DND-41 (cell line): Measurements from ENCODE around the gene MBD4.

Experiments
- ATAC-seq: fragments of 200-7000 bp; cut with Tn5 transposase; 3 replicates; pipeline ENCODE4 v1.9.1; 2021; ENCODE audit warnings: low read depth; ENCODE audit not compliant: insufficient read depth
- DNase-seq: peaks from one replicate; pipeline ENCODE4 v3.0.0-alpha.2; 2020
- H2AFZ ChIP-seq: 2 replicates; pipeline ENCODE4 v1.6.0; 2012; ENCODE audit warnings: low read depth, low read length
- H3K27ac ChIP-seq: 2 replicates; pipeline ENCODE4 v1.5.1; 2012; ENCODE audit warnings: low read length, inconsistent platforms
- H3K27me3 ChIP-seq: fragments of 200-600 bp; sonication (generic); 2 replicates; pipeline ENCODE4 v1.6.0; 2012; ENCODE audit warnings: low read length, mild to moderate bottlenecking, inconsistent platforms; ENCODE audit not compliant: insufficient read depth, poor library complexity
- H3K36me3 ChIP-seq: 2 replicates; pipeline ENCODE4 v1.5.1; 2012; ENCODE audit warnings: low read length, inconsistent platforms; ENCODE audit not compliant: insufficient read depth
- H3K4me1 ChIP-seq: 2 replicates; pipeline ENCODE4 v1.5.1; 2012; ENCODE audit warnings: mild to moderate bottlenecking, low read length; ENCODE audit not compliant: insufficient read depth
- H3K4me2 ChIP-seq: 2 replicates; pipeline ENCODE4 v1.6.0; 2012; ENCODE audit warnings: mild to moderate bottlenecking, moderate library complexity, low read length, inconsistent platforms; ENCODE audit not compliant: insufficient read depth
- H3K4me3 ChIP-seq, 2 experiments: fragments of 200-600 bp in 1 of 2; shearing (Covaris generic) in 1 of 2; 2 replicates each; pipeline ENCODE4 v1.5.1; 2012 to 2016; ENCODE audit warnings: inconsistent platforms in 2 of 2, low read length in 2 of 2, mild to moderate bottlenecking in 2 of 2, low read depth in 1 of 2, moderate library complexity in 1 of 2
- H3K79me2 ChIP-seq: 2 replicates; pipeline ENCODE4 v1.6.0; 2012; ENCODE audit warnings: low read length, inconsistent platforms; ENCODE audit not compliant: insufficient read depth
- H3K9ac ChIP-seq: 2 replicates; pipeline ENCODE4 v1.6.0; 2012; ENCODE audit warnings: low read depth, mild to moderate bottlenecking, inconsistent platforms, low read length, moderate library complexity
- H3K9me3 ChIP-seq: 2 replicates; pipeline ENCODE4 v1.5.1; 2012; ENCODE audit warnings: low read length, moderate library complexity, mild to moderate bottlenecking, inconsistent platforms; ENCODE audit not compliant: insufficient read depth, severe bottlenecking
- H4K20me1 ChIP-seq: 2 replicates; pipeline ENCODE4 v1.6.0; 2012; ENCODE audit warnings: low read length; ENCODE audit not compliant: insufficient read depth
- EZH2 ChIP-seq: IDR thresholded peaks from 3 replicates; pipeline ENCODE4 v1.6.1; 2012; ENCODE audit warnings: borderline replicate concordance, low read depth, mild to moderate bottlenecking, moderate library complexity, low read length, inconsistent platforms; ENCODE audit not compliant: severe bottlenecking
- TF ChIP-seq, protein P1 (sequence below): IDR thresholded peaks from 2 replicates; pipeline ENCODE4 v1.5.1; 2012; ENCODE audit warnings: borderline replicate concordance, low read length, moderate library complexity, mild to moderate bottlenecking; ENCODE audit not compliant: poor library complexity, severe bottlenecking; ENCODE audit errors: extremely low read depth

The MBD4 gene

GRCh38 chr3:129434140-129434539 is 5.6 kb downstream of the MBD4 start:
- Histone ChIP-seq H3K4me2 (no peak overlapping the region), H2AFZ (no peak overlapping the region), H3K27ac (no peak overlapping the region), H3K9me3 (no peaks in the 10 kb centered on the region), H3K27me3 (no peaks in the 10 kb centered on the region), H3K4me1 (peaks cover 45% of the 10 kb centered on the region), H3K36me3 (peaks cover 87% of the 10 kb centered on the region), H4K20me1 (peaks cover 2% of the 10 kb centered on the region; the same call in 1 of the 2 replicates), H3K4me3 (no peak overlapping the region), H3K79me2 (peaks cover 45% of the 10 kb centered on the region), H3K9ac (no peak overlapping the region)
- ATAC-seq, result no peak
- TF ChIP-seq, protein P1, sequence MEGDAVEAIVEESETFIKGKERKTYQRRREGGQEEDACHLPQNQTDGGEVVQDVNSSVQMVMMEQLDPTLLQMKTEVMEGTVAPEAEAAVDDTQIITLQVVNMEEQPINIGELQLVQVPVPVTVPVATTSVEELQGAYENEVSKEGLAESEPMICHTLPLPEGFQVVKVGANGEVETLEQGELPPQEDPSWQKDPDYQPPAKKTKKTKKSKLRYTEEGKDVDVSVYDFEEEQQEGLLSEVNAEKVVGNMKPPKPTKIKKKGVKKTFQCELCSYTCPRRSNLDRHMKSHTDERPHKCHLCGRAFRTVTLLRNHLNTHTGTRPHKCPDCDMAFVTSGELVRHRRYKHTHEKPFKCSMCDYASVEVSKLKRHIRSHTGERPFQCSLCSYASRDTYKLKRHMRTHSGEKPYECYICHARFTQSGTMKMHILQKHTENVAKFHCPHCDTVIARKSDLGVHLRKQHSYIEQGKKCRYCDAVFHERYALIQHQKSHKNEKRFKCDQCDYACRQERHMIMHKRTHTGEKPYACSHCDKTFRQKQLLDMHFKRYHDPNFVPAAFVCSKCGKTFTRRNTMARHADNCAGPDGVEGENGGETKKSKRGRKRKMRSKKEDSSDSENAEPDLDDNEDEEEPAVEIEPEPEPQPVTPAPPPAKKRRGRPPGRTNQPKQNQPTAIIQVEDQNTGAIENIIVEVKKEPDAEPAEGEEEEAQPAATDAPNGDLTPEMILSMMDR, result no peak
- TF ChIP-seq EZH2, result no peak
- DNase-seq, result no peak

- no peak overlapping the region for H3K4me2 ChIP-seq
- no peak overlapping the region for H3K27ac ChIP-seq
- H3K4me1 ChIP-seq, result peaks cover 40% of the 10 kb centered on the region
- H3K79me2 ChIP-seq, result peaks cover 39% of the 10 kb centered on the region
- ATAC-seq (no peak), DNase-seq (no peak)
- H3K36me3 ChIP-seq, result peaks cover 93% of the 10 kb centered on the region
- H3K27me3 ChIP-seq, result no peaks in the 10 kb centered on the region
- H3K4me3 ChIP-seq, result no peak overlapping the region
- peaks cover 2% of the 10 kb centered on the region; the same call in 1 of the 2 replicates for H4K20me1 ChIP-seq
- no peaks in the 10 kb centered on the region for H3K9me3 ChIP-seq
- H2AFZ ChIP-seq, result no peak overlapping the region
- no peak overlapping the region for H3K9ac ChIP-seq
- no peak for TF ChIP-seq EZH2
- TF ChIP-seq, protein P1, result no peak
These were observed 6.2 kb downstream of the MBD4 start for GRCh38 chr3:129433565-129433964.

DNA sequence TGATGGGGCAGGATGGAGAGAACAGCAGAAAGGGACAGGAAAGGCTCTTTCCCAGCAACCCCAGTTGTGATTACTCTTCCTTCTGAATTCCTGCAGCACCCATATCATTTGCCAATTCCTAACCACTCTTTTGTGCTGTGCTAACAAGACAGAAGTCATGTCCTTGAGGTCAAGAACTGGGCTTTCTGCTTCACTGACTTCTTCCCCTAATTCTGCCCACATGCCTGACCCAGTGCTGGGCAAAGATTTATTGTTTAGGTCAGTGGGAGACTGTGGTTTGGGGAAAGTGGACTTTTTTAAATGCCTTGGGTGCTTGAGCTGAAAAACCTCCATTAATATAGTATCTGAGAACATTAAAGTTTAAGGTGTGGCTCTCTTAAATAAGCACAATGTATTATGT is 7.1 kb downstream of the MBD4 start:
- no peak for ATAC-seq
- no peaks in the 10 kb centered on the region for H3K9me3 ChIP-seq
- H3K27ac ChIP-seq, result no peak overlapping the region
- H3K4me3 ChIP-seq, result no peak overlapping the region
- peaks cover 31% of the 10 kb centered on the region for H3K4me1 ChIP-seq
- H4K20me1 ChIP-seq, result peaks cover 2% of the 10 kb centered on the region; the same call in 1 of the 2 replicates
- H3K27me3 ChIP-seq, result no peaks in the 10 kb centered on the region
- H2AFZ ChIP-seq, result no peak overlapping the region
- DNase-seq, result no peak
- H3K36me3 ChIP-seq, result peaks cover 92% of the 10 kb centered on the region
- no peak overlapping the region for H3K9ac ChIP-seq
- peaks cover 30% of the 10 kb centered on the region for H3K79me2 ChIP-seq
- TF ChIP-seq EZH2, result no peak
- TF ChIP-seq, protein P1, result no peak
- H3K4me2 ChIP-seq, result no peak overlapping the region

- peaks cover 24% of the 10 kb centered on the region for H3K4me1 ChIP-seq
- no peak overlapping the region for H3K9ac ChIP-seq
- no peak overlapping the region for H2AFZ ChIP-seq
- H3K9me3 ChIP-seq, result no peaks in the 10 kb centered on the region
- no peak overlapping the region for H3K4me3 ChIP-seq
- 0 out of 2 replicates have a peak, but pooled peaks cover 2% of the 10 kb centered on the region for H4K20me1 ChIP-seq
- ATAC-seq (no peak), DNase-seq (no peak)
- H3K27me3 ChIP-seq, result no peaks in the 10 kb centered on the region
- H3K36me3 ChIP-seq, result peaks cover 86% of the 10 kb centered on the region
- no peak for TF ChIP-seq EZH2
- TF ChIP-seq, protein P1, result no peak
- no peak overlapping the region for H3K4me2 ChIP-seq
- peaks cover 24% of the 10 kb centered on the region for H3K79me2 ChIP-seq
- no peak overlapping the region for H3K27ac ChIP-seq
These were observed 7.7 kb downstream of the MBD4 start for GRCh38 chr3:129432036-129432435.
